K562 (cell line): Measurements from ENCODE around the gene PSMB2. TPM values are rescaled to one million over a fixed set of nuclear protein-coding genes. Genes with fewer than 3 reads are reported as not detected.
"Not testable (repeated sequence)": the region's sequence is repeated elsewhere in the genome, so short reads cannot be mapped to it uniquely, and the experiment has no call there.

Source experiments
- ATAC-seq: fragments of 200-7000 bp; cut with Tn5 transposase; 3 replicates; pipeline ENCODE4 v1.9.1; 2020; ENCODE audit warnings: moderate library complexity
- BruUV-seq: library from RNA; stranded (reverse); fragments of 400-500 nt; replicated peaks from 2 replicates; lab custom pipeline; 2021; lab: Mats Ljungman, UMichigan
- CTCF ChIA-PET: fragments of 300-600 bp; formaldehyde crosslinking; extraction: SDS; loops from one replicate; lab custom pipeline; 2021; ENCODE audit warnings: low intra/inter-chr PET ratio; lab: Yijun Ruan, JAX
- POLR2A ChIA-PET: fragments of 300-600, 350-650 bp; sonication (Branson Sonifier 250); formaldehyde crosslinking; extraction: SDS; loops from one replicate; lab custom pipeline; 2021; ENCODE audit warnings: antibody characterized with exemption, inconsistent platforms; lab: Yijun Ruan, JAX
- DNase-seq, 4 experiments: peaks; one replicate each; pipeline versions ENCODE4 v3.0.0 to v3.0.0-alpha.2; 2011 to 2018; ENCODE audit warnings: low spot score in 3 of 4, mixed read lengths in 3 of 4; ENCODE audit errors: extremely low read depth in 1 of 4
- FAIRE-seq: peaks from 2 replicates; lab custom pipeline; 2011; peaks lifted over from hg19 to GRCh38; lab: Jason Lieb, UNC
- H2AFZ ChIP-seq: 2 replicates; pipeline ENCODE4 v1.6.0; 2011; ENCODE audit warnings: low read depth, low read length, control low read depth, inconsistent platforms
- H3K27ac ChIP-seq: fragments of 200-600 bp; 3 replicates; pipeline ENCODE4 v1.8.0; 2011; ENCODE audit warnings: low read depth, mild to moderate bottlenecking, control low read depth, inconsistent platforms, low read length, moderate library complexity, mixed read lengths; ENCODE audit errors: extremely low read depth
- H3K27me3 ChIP-seq, 2 experiments: fragments of 300-600 bp in 1 of 2; 2 replicates in 1 of 2; 3 replicates in 1 of 2; pipeline versions ENCODE4 v1.6.0 to v1.8.0; 2011; ENCODE audit warnings: inconsistent platforms in 2 of 2, low read length in 2 of 2, mild to moderate bottlenecking in 1 of 2, mixed read lengths in 1 of 2, moderate library complexity in 1 of 2; ENCODE audit not compliant: control insufficient read depth in 2 of 2, insufficient read depth in 2 of 2
- H3K36me3 ChIP-seq: fragments of 300-600 bp; 3 replicates; pipeline ENCODE4 v1.8.0; 2011; ENCODE audit warnings: mild to moderate bottlenecking, low read length, inconsistent platforms; ENCODE audit not compliant: control insufficient read depth, insufficient read depth
- H3K4me1 ChIP-seq, 2 experiments: fragments of 200-600 bp in 1 of 2; replicated peaks in 1 of 2; 2 replicates in 1 of 2; 3 replicates in 1 of 2; pipeline versions ENCODE4 v1.5.1 to v1.8.0; 2011; ENCODE audit warnings: inconsistent platforms in 2 of 2, low read length in 2 of 2, mild to moderate bottlenecking in 1 of 2, mixed read lengths in 1 of 2, moderate library complexity in 1 of 2; ENCODE audit not compliant: control insufficient read depth in 2 of 2, insufficient read depth in 2 of 2
- H3K4me2 ChIP-seq: 2 replicates; pipeline ENCODE4 v1.6.1; 2011; ENCODE audit warnings: low read length, control low read depth, inconsistent platforms, mixed read lengths; ENCODE audit not compliant: insufficient read depth
- H3K4me3 ChIP-seq: fragments of 200-600 bp; sonication (generic), shearing (Covaris generic); 2 replicates; pipeline ENCODE4 v1.5.1; 2016; ENCODE audit warnings: control low read depth, inconsistent platforms
- H3K79me2 ChIP-seq: fragments of 200-600 bp; 3 replicates; pipeline ENCODE4 v1.8.0; 2011; ENCODE audit warnings: low read length, inconsistent platforms; ENCODE audit not compliant: control insufficient read depth, insufficient read depth
- H3K9ac ChIP-seq, 2 experiments: 2 replicates each; pipeline versions ENCODE4 v1.6.0 to v1.6.1; 2011; ENCODE audit warnings: low read depth in 2 of 2, low read length in 2 of 2, control low read depth in 1 of 2, inconsistent platforms in 1 of 2, mild to moderate bottlenecking in 1 of 2, mixed read lengths in 1 of 2; ENCODE audit not compliant: insufficient read depth in 1 of 2
- H3K9me1 ChIP-seq: one replicate; pipeline ENCODE4 v1.6.0; 2011; ENCODE audit warnings: inconsistent platforms, mild to moderate bottlenecking, low read length, moderate library complexity; ENCODE audit not compliant: control insufficient read depth, insufficient read depth
- H3K9me3 ChIP-seq: replicated peaks from 2 replicates; pipeline ENCODE4 v1.5.1; 2011; ENCODE audit warnings: low read depth, low read length, inconsistent platforms; ENCODE audit not compliant: control insufficient read depth, insufficient read depth
- H4K20me1 ChIP-seq: replicated peaks from 2 replicates; pipeline ENCODE4 v1.6.1; 2011; ENCODE audit warnings: low read length, inconsistent platforms, mixed read lengths; ENCODE audit not compliant: control insufficient read depth, insufficient read depth
- ADNP ChIP-seq: fragments of 200-800 bp; sonication (Bioruptor generic); IDR thresholded peaks from 2 replicates; pipeline ENCODE4 v1.6.1; 2016; ENCODE audit warnings: missing genetic modification characterization, missing compliant biosample characterization
- POLR3A ChIP-seq: IDR thresholded peaks from 2 replicates; pipeline ENCODE4 v1.6.1; 2011; ENCODE audit warnings: borderline replicate concordance, mild to moderate bottlenecking, moderate library complexity; ENCODE audit not compliant: insufficient read length, insufficient read depth; ENCODE audit errors: extremely low read depth
- RNF2 ChIP-seq: sonication (generic); IDR thresholded peaks from 2 replicates; pipeline ENCODE4 v1.6.1; 2016
- SMAD4 ChIP-seq: fragments of 250-450 bp; sonication (Bioruptor Pico); conservative IDR thresholded peaks from 2 replicates; pipeline ENCODE4 v1.8.0; 2021; ENCODE audit warnings: inconsistent platforms, mild to moderate bottlenecking, moderate library complexity
- WGBS: fragments of 100-300 bp; shearing (Covaris generic); methylation state at CpG from one replicate; pipeline ENCODE4 v1.1.6; 2016; ENCODE audit warnings: low coverage, mixed read lengths; ENCODE audit not compliant: insufficient coverage; ENCODE audit errors: missing lambda C conversion rate; 5-methylcytosine and 5-hydroxymethylcytosine counted together
- in situ Hi-C: fragments of 300-500 bp; cut with MboI; formaldehyde crosslinking; loops from 4 replicates; pipeline ENCODE4 v1.15.0; 2018; ENCODE audit warnings: inconsistent platforms, mixed read lengths
- intact Hi-C: fragments of 100-400 bp; cut with micrococcal nuclease; formaldehyde crosslinking; loops from 2 replicates; pipeline ENCODE4 v1.14.2; 2022
- polyA plus RNA-seq, 8 experiments: library from polyadenylated mRNA; depleted of rRNA in 4 of 8; stranded (reverse) in 5 of 8; unstranded in 3 of 8; fragments of >200 nt; fragmentation: Nextera tagmentation in 2 of 8; fragmentation: Illumina TruSeq in 1 of 8; extraction: Ambion mirVana in 2 of 8; extraction: Trizol in 1 of 8; gene quantifications; 2 replicates each; pipeline versions ENCODE4 v1.2.1 to v1.2.3, GENCODE V29; 2011 to 2014; ENCODE audit warnings: inconsistent platforms in 1 of 8, missing spikeins in 1 of 8
- total RNA-seq, 7 experiments: library from RNA; depleted of rRNA in 6 of 7; stranded (reverse); fragments of >200 nt in 6 of 7; fragmentation: Illumina TruSeq in 2 of 7; extraction: Trizol in 2 of 7; gene quantifications; 2 replicates each; pipeline versions ENCODE4 v1.2.1 to v1.2.3, GENCODE V29; 2011 to 2021; ENCODE audit warnings: low replicate concordance in 1 of 7

PSMB2 gene
- total and polyA plus RNA-seq, 9 of the 15 experiments (the other 6 are each of a cell fraction or from before 2014, with no cell fraction given), result 71.7 to 543 (median 165) TPM

DNA sequence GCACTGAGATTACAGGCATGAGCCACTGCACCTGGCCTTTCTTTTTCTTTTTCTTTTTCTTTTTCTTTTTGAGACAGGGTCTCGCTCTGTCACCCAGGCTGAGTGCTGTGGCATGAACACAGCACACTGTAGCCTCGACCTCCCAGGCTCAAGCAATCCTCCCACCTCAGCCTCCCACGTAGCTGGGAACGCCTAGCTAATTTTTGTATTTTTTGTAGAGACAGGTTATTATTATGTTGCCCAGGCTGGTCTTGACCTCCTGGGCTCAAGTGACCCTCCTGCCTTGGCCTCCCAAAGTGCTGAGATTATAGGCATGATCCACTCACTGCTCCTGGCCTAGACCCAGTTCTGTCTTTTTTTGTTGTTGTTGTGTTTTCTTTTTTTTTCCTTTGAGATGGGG lies 48.8 kb upstream of the PSMB2 start:
- H3K9ac ChIP-seq, in situ Hi-C loops: not testable (repeated sequence)

DNA sequence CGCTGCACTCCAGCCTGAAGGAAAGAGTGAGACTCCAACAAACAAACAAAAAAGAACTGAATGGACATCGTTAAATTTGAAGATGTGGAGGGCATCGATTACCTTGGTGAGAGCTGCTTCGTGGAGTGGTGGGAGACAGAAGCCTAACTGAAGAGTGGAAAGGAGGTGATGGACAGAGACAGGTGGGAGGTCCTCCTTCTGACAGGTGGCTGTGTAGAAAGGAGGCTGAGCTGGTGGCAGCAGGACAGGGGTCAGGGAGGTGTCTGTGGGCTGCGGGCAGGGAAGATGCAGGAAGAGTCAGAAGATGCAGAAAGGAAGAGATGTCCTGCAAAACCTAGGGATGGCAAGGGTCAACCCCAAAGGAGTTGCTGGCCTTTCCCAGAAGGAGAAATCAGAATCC lies 46.8 kb upstream of the PSMB2 start:
- TF ChIP-seq RNF2, result no peak
- no peak for TF ChIP-seq SMAD4
- no peak for TF ChIP-seq ADNP (tag)
- TF ChIP-seq POLR3A, result no peak
- TF ChIP-seq, all 486 proteins: peak for 0
- no peaks in the 10 kb centered on the region for H3K9me1 ChIP-seq
- in situ Hi-C loops (no loop called here), intact Hi-C loops (no loop called here)
- no peaks in the 10 kb centered on the region for H3K36me3 ChIP-seq
- ATAC-seq (no peak), FAIRE-seq (no peak), DNase-seq (no peak)
- H3K27me3 ChIP-seq, result peaks cover 43 to 46% of the 10 kb centered on the region in 2 experiments
- ChIA-PET CTCF (no interaction called here), POLR2A (interaction anchor here (1.0 to 1.2 kb wide), 3 partner anchors 9 to 27 kb away, joined by 3 to 6 read pairs (median 4); no protein-coding TSS in a partner anchor)
- H3K9ac ChIP-seq, result no peak overlapping the region
- WGBS, result 1% methylated on average over 5 of the region's 5 CpGs
- peaks cover 2 to 4% of the 10 kb centered on the region in 2 experiments; a peak in 2 of 5 replicates for H3K4me1 ChIP-seq
- no TSS peak for BruUV-seq
- no peaks in the 10 kb centered on the region for H3K9me3 ChIP-seq
- H2AFZ ChIP-seq, result no peak overlapping the region
- no peaks in the 10 kb centered on the region for H3K79me2 ChIP-seq
- no peak overlapping the region for H3K27ac ChIP-seq
- H3K4me2 ChIP-seq, result no peak overlapping the region
- H3K4me3 ChIP-seq, result no peak overlapping the region
- H4K20me1 ChIP-seq, result 0 out of 2 replicates have a peak, but pooled peaks cover 3% of the 10 kb centered on the region

More for the DNA sequence above, 48.8 kb upstream of the PSMB2 start:
- H3K4me1 ChIP-seq, H3K4me3 ChIP-seq, DNase-seq, FAIRE-seq, CTCF ChIA-PET, intact Hi-C loops, H3K27ac ChIP-seq, ATAC-seq, H3K4me2 ChIP-seq, H3K9me1 ChIP-seq, BruUV-seq, H3K9me3 ChIP-seq, H2AFZ ChIP-seq, H3K79me2 ChIP-seq, H4K20me1 ChIP-seq, H3K36me3 ChIP-seq: not testable (repeated sequence)
- peaks cover 43 to 48% of the 10 kb centered on the region in 2 experiments for H3K27me3 ChIP-seq
- POLR2A ChIA-PET, result interaction anchor here (1.4 to 1.5 kb wide), 2 partner anchors 14 to 21 kb away, joined by 4 read pairs; no protein-coding TSS in a partner anchor
- WGBS, result 4% methylated on average over 4 of the region's 4 CpGs
